Measurements from ENCODE around the gene WASF1.

- no peak for TF ChIP-seq SMAD3 (CRISPR knock-in tag; IDR thresholded peaks at IDR 0.05; ENCODE audit: borderline replicate concordance)
- TF ChIP-seq NR1H2 (CRISPR knock-in tag; IDR thresholded peaks at IDR 0.05), result no peak
- TF ChIP-seq SP1 (CRISPR knock-in tag; conservative IDR thresholded peaks at IDR 0.05), result no peak
- TF ChIP-seq CTCF (IDR thresholded peaks at IDR 0.05), result no peak
- TF ChIP-seq NR2C2 (CRISPR knock-in tag; IDR thresholded peaks at IDR 0.05), result no peak
- no peak for TF ChIP-seq ESRRA (CRISPR knock-in tag; IDR thresholded peaks at IDR 0.05; ENCODE audit: borderline replicate concordance)
- no peak for TF ChIP-seq NFE2L1 (CRISPR knock-in tag; IDR thresholded peaks at IDR 0.05)
- TF ChIP-seq FOXK1 (CRISPR knock-in tag; IDR thresholded peaks at IDR 0.05), result no peak
- no peak for TF ChIP-seq MYBL2 (CRISPR knock-in tag; IDR thresholded peaks at IDR 0.05)
- no peak for TF ChIP-seq AFF4 (CRISPR knock-in tag; IDR thresholded peaks at IDR 0.05; ENCODE audit: borderline replicate concordance)
- TF ChIP-seq FOXP1 (CRISPR knock-in tag; IDR thresholded peaks at IDR 0.05; ENCODE audit: borderline replicate concordance), result no peak
Measured at GRCh38 chr6:110098511-110099116, 80.9 kb downstream of the WASF1 start.

Measured in WTC11 (cell line).